GM19351 (cell line): ENCODE data around the gene MCAM.

Source experiments
- ATAC-seq: cut with Tn5 transposase; IDR thresholded peaks from one replicate; pipeline ENCODE4 v1.9.1; 2021; ENCODE audit warnings: mild to moderate bottlenecking, moderate library complexity; ENCODE audit not compliant: unreplicated experiment

MCAM gene

DNA sequence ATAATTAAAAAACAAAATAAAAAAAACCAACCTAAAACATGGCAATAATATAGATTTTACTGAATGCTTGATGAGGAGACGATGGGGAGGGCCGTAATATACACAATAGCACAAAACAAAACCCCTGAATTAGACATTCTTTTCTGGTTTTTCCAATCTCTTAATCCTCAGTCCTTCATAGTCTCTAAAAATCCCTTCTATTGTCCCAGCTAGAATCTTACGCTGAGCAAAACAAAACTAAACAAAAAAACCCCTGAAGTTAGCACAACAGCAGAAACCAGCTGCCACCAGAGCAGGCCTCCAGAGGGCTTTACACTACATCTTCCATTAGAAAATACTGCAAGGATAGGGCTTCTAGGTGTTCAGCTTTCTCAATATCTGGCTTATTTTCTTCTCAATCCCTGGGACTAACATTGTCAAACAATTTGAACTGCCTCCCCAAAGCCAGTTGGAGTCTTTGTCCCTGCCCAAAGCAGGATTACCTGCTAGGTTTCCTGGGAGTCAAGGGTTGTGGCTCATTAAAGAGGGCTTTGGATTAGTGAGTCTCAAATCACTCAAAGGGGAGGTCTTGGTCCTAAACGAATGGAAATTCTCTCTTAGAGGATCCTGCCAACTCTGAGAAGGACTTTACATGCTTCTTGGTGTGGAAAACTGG lies 15.3 kb upstream of the MCAM start:
- no peak for ATAC-seq

- no peak for ATAC-seq
Observed at GRCh38 chr11:119330237-119330636, 13.3 kb upstream of the MCAM start.

GRCh38 chr11:119329320-119329719 lies 12.4 kb upstream of the MCAM start:
- no peak for ATAC-seq

DNA sequence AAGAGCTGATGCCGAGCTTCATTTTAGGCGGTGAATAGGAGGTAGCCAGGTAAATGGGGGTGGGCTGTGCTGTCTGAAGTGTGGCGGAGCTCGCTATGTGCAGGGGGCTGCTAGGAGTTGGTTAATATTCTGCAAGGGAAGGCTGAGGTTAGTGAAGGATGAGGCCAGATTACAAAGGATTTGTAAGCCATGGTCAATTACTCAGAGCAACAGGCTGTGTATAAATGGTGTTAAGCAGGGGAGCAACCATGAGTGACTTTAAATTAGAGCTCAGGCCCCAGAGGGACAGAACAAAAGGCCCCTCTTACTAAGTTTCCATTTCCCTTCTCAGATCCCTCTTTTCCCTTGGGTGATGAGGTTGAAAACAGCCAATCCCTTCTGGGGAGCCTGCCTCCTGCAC lies 7.3 kb upstream of the MCAM start:
- no peak for ATAC-seq

DNA sequence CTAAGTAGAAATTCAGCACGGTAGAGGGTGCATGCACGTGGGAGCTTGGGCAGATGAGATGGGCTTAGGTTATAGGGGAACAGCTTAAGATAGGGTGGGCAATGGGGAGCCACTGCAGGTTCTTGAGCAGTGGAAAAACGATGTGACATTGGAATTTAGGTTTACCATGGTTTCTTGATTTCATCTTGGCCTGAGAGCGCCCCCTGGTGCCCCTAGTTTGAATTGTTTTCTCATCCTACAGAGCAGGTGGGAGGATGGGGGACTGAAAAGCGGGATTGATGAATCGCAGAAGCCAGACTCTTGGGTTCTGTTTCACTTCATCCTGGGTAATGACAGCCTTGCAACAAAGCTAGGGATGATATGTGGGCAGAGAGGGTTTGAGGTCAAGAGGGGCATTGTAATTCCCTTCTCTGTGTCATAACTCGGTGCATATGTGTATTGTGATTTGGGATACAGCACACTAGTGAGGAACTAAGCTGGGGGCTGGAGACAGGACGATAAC lies 6.7 kb upstream of the MCAM start:
- ATAC-seq, result no peak

GRCh38 chr11:119322921-119323531 lies 6.1 kb upstream of the MCAM start:
- ATAC-seq, result no peak

DNA sequence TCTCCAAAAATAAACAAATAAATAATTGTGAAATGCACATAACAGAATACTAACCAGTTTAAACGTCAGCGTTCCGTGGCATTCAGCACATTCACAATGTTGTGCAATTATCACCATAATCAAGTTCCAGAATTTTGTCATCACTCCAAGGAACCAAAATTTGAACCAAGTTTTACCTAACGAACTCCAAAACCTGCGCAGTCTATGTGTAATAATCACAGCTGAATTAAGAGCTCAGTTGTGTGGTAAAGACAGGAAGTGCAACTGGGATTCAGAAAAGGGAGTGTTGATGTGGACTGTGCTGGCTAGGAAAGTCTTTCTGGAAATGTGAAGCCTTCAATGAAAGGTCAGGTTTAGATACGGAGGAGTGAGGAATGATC lies 5.4 kb upstream of the MCAM start:
- ATAC-seq, result no peak

DNA sequence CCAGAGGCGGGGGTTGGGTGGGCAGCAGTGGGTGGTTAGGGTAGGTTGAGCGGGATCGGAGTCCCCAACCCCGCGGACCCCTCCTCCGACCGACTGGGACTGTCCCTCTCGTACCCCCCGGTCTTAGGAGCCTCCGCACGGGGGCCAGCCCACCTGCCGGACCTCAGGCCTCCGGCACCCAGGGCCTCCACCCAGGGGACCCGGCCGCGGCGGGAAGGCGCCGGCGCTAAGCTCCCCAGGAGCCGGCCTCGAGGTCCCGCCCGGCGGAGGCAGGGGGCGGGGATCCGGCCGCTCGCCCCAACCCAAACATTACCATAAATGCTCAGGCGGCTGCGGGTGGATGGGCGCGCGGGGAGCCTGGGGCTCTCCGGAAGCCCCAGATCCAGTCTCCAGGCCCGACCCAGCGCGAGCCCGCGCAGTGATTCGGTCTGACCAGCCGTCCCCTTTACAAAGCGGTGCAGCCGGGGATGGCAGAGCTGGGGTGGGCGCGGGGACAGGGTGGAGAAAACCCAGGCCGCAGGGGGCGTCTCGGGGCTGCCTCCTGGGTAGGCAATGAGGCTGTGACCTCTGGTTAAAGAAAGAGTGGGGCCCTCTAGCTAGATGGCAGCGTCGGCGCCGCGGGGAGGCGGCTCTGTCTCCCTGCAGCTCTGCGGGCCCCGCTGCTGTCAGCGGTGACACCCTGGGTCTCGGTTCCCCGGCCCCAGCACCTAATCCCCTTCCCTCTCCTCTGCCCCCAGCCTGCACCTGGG lies 4.0 kb upstream of the MCAM start:
- ATAC-seq, result peak; percentile 52

- ATAC-seq, result no peak
Observed at GRCh38 chr11:119320240-119320775, 3.4 kb upstream of the MCAM start.

GRCh38 chr11:119319700-119320239 lies 2.8 kb upstream of the MCAM start:
- no peak for ATAC-seq

DNA sequence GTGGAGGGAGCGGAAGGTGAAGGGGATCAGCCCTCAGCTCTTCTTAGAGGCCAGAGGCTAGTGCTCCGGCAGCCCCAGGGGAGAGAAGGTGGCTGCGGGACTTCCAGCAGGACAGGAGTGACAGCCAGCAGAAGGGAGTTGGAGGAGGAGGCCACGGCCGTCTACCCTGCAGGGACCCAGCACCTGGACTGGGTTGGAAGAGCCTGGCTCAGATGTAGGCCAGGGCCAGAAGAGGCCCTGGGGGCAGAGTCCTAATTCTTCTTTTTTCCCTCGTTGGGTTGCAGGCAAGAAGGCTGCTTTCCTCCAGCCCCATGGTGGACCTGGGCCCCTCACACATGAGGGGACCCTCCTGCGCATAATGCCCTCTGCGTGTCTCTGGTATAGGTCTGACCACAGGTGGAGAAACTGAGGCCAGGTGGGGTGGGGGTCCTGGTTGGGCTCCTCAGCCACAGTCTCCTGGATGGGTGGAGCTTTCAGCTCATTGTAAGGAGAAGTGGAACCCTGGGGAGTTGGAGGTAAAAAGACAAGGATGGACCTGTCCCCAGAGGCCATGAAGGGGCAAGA lies 2.3 kb upstream of the MCAM start:
- ATAC-seq, result no peak

- no peak for ATAC-seq
Observed at GRCh38 chr11:119318240-119319135, 1.6 kb upstream of the MCAM start.

DNA sequence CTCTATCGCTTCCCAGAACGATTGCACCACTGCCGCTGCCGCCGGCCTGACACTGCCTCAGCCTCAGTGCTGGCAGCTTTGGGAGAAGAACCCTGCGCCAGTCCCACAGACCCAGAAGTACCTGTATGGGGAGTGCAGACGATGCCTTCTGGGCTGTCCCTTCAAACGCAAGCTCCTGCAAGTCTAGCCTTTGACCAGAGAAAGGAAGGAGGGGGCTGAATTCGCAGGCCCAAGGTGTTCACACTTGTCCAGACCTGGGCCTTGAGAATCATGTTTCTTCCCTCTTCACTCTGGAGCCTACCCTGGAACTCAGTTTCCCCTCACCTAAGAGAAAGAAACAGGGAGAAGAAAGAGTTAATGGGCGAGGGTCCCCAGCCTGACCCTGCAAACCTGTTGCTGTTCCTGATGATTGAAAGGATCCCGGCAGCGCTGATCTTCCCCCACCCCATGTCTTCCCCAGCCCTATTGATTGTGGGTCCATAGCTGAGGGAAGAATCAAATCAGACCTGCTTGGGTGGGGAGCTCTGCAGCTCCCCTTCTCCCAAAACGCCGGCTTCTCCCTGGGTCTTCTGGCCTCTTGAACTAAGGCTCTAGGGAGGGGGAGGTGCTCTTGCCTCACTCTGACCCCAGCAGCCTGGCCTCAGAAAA lies 786 bp upstream of the MCAM start:
- no peak for ATAC-seq

DNA sequence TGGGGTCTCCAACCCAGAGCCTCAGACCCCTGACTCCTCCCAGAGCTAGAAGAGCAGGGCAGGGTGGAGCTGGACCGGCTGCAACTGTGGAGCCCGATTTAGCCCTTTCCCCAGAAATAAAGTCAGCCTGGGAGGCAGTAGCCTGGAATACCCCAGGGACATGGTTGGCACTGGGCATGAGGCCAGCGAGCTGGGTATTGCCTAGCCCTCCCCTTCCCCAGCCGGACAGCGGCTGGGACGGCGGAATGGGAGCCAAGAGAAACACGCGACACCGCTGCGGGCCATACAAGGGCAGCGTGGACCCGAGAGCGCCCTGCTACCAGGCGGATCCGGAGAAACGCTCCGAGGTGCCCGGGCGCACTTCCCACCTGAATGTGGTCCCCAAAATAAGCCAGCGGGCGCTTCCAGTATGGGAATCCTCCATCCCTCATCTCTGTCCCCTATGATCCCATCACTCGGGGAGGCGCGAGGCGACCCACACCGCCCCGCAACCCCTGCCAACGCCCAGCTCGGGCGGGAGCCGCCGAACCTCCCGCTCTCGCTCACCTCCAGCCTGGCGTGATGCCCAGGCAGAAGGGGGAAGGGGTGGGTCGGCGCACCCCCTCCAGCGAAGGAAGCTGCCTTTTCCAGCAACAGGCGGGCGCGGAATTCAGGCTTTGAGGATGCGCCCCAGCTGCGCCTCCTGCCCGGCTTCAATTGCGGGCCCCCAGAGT lies 758 bp downstream of the MCAM start:
- ATAC-seq, result no peak

GRCh38 chr11:119315131-119316015 lies 1.6 kb downstream of the MCAM start:
- ATAC-seq, result no peak

DNA sequence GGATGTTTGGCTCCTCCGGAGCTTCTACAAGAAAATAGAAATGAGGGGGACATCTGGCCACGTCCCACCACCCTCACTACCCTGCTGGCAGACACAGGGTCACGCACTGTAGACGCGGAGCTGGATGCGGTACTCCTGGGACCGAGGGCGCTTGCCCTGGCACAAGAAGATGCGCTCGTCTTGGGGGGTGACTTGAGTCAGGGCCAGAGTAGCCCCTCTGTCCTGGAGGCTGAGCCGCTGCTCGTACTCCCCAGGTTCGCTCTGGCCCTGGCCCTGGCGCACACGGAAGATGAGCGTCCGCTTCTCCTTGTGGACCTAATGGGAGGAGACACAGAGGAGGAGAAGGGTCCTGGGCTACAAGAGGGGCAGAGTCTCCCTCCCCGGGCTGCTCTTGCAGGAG lies 2.2 kb downstream of the MCAM start:
- ATAC-seq, result no peak

- no peak for ATAC-seq
Observed at GRCh38 chr11:119310682-119311052, 6.3 kb downstream of the MCAM start.
